NCI-H2029 treated with DMSO at 0.1 percent for 48 hours (cell line): ENCODE data around the gene MYCN.
"Not testable (repeated sequence)": the region's sequence is repeated elsewhere in the genome, so short reads cannot be mapped to it uniquely, and the experiment has no call there.

Source experiments
- DNase-seq: peaks from one replicate; lab custom pipeline; 2025; lab: John Stamatoyannopoulos, UW

The MYCN gene

DNA sequence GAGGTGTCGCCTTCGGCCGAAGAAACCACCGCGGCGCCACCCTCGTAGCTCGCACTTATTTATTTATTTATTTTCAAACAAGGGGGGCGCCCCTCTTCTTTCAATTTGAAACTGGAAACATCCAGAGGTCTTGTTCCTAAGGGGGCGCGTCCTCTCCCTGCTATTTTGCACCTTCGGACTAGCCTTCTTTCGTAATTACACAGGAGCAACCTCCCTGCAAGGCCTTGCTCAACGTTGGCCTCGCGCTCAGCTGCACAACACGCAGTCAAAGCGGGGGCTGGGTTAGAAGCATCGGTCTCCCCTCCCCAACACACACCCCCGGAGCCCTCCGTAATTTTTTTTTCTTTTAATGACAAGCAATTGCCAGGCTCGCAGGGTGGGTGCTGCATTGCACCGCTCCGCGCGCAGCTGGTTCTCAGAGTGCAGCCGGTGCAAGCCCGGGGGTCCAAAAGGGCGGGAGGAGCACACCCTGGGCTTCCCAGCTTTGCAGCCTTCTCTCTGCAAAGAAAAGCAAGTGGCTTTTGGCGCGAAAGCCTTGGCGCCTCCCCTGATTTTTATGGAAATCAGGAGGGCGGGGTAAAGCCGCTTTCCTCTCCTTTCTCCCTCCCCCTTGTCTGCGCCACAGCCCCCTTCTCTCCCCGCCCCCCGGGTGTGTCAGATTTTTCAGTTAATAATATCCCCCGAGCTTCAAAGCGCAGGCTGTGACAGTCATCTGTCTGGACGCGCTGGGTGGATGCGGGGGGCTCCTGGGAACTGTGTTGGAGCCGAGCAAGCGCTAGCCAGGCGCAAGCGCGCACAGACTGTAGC is at the start of gene MYCN:
Gene MYCN, plus strand, starts transcription at position 697 of the 807 bp plus-strand sequence. CDS start 1,515 bp downstream, outside the sequence.
- DNase-seq, result no peak

DNA sequence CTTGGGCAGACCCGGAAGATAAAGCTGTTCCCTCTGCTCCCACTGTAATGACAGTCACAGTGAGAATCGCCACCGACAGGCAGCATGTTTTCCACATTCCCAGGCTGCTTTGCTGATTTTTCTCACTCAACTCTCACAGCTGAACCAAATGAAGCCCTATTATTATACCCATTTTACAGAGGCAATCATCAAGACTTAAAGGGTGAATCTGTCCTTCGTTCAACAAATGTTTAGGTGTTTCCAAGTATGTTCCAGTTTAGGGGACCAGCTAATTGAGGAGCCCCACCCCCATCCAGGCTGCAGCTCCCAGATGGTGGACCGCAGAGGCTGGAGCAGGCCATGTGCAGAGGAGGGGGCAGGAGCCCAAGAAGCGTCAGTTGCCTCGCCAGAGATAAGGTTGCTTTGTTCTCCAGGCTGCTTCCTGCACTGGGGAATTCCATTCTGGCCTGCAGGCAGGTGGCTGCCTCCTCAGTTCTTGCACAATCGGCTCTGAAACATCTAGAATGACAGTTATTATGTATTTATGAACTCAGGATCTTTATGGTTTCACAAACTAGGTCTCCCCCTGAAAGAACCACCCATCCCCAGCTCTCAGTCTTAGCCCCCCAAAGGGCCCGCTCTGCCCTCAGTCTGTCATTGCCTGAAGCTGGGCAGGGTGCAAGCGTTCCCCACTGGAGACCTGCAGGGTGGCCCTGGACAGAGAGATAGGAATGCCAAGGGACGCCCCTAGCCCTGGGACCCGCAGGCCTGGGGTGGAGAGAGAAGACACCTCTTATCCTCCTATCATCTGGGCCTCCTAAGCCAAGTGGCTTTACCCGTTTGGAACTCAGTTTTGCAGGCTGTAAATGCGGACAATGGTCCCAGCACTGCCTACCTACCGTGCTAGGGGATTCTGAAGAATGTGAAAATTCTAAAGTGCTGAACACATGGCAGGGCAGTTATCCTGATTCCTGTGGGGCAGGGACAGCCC is 49.1 kb upstream of the MYCN start:
- no peak for DNase-seq

DNA sequence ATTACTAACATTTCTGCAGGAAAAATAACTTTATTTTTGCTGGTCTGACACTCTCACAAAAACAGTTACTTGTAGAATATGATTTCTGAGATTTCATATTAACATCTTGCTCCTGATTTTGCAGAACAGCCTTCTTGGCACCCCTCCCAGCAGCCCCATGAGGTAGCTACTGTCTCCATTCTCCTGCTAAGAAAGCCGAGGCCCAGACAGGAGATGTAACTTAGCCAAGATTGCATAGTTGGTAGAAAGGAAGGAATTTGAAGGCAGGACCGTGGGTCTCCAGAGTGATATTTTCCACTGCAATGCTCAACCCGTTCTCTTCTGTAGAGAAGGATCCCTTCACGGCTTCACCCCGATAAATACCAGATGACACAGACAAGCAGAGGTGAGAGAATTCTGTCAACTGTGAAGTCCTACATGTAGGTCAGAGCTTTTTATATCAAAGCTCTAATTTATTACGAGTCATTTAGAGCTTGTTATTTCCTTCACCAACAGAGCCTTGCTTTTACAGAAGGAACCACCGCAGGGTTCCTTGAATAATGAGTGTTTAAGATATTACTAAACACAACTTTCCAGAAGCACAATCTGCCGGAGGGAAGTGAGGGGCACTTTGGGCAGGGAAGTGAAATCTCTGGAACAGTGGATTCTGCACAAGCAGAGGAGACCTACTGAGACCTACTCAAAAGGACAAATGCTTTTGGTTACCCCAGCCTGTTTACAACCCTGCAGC is 48.0 kb upstream of the MYCN start:
- DNase-seq, result no peak

GRCh38 chr2:15893085-15893484 is 47.3 kb upstream of the MYCN start:
- no peak for DNase-seq

- no peak for DNase-seq
These were observed 46.5 kb upstream of the MYCN start for GRCh38 chr2:15893689-15894480.

DNA sequence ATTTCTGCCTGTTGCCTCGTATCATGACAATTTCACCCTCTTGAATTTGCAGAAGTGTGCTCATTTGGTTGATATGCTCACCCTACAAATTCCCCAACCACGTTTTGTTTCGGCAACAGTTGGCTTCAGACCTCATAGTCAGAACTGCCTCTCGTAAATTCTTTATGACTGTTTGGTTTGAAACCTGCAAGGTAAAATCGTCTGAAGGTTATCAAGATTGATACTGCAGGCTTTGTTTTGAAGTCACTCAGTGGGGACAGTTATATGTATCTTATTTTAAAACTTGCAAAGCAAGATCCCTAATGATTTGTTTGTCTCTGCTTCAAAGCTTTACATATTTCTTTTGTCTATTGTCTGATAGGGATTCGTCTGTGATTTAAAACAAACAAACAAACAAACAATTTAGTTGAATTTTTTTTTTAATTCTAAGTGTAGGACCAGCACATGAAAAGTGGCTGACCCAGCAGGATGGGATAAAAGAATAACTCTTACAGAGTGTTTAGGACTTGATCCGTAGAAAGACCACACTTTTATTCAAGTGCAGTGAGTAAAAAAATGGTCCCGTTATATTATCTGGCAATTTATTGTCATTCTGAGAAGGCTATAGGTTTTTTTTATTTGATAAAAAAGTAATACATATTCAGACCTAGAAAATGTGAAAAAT is 45.7 kb upstream of the MYCN start:
- DNase-seq, result no peak

GRCh38 chr2:15895615-15896469 is 44.5 kb upstream of the MYCN start:
- no peak for DNase-seq

DNA sequence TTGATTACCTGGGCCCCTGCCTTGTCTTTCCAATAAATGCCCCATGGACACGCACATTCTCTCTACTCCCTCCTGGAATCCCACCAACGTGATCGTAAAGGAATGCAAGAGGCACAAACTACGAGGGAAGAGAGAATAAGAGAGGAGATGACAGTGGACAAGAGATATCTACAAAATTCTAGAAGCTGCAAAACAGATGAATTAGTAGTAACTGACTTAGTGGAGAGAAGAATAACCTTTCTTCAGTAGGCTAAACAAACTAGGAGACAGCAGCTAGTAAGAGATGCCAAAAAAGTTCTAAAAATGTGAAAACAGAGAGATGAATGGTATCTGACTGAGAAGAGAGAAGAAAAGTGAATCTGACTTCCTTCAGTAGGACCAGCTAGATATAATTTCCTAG is 43.5 kb upstream of the MYCN start:
- no peak for DNase-seq

- no peak for DNase-seq
These were observed 42.8 kb upstream of the MYCN start for GRCh38 chr2:15897431-15898098.

GRCh38 chr2:15899327-15899612 is 41.1 kb upstream of the MYCN start:
- no peak for DNase-seq

DNA sequence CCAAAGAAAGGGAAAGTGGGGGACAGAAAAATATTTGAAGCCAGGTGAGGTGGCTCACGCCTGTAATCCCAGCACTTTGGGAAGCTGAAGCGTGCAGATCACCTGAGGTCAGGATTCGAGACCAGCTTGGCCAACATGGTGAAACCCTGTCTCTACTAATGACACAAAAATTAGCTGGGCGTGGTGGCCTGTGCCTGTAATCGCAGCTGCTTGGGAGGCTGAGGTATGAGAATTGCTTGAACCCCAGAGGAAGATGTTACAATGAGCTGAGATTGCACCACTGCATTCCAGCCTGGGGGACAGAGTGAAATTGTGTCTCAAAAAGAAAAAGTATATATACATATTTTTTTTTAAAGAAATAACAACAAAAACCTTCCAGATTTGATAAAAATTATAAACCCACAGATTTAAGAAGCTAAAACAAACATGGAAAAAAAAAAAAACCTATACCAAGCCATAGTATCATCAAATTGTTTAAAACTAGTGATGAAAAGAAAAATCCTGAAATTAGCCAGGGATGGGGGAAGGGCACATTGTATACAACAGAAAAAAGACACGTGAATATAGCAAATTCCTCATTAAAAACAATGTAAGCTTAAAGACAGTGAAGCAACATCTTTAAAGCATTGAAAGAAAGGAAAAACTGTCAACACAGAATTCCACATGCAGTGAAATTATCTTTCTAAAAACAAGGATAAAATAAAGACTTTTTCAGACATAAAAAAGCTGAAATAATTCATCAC is 40.4 kb upstream of the MYCN start:
- DNase-seq, result no peak

DNA sequence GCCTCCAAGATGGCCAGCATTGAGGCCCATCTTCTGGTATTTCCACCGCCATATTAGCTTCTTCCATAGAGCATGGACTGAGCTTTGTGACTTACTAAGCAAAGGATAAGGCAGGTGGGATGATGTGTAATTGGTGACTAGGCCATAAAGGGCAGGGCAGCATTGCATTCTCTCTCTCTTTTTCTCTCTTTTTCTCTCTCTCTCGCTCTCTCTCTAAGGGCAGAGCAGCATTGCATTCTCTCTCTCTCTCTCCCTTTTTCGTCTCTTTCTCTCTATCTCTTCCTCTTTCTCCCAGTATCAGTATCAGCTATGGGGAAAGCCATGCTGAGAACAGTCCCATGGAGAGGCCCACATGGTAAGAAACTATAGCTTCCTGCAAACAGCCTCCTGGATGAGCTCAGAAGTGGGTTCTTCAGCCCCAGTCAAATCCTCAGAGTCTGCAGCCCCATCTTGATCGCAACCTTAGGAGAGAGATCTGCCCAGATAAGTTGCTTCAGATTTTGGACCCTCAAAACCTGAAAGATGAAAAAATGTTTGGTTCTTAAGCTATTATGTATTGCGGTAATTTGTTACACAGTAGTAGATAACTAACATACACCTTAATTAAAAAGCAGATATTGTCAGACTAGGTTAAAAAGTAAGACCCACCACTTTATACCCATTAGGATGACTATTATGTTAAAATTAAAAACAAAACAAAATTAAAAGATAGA is 39.1 kb upstream of the MYCN start:
- no peak for DNase-seq

- DNase-seq, result no peak
These were observed 38.6 kb upstream of the MYCN start for GRCh38 chr2:15901808-15902130.

DNA sequence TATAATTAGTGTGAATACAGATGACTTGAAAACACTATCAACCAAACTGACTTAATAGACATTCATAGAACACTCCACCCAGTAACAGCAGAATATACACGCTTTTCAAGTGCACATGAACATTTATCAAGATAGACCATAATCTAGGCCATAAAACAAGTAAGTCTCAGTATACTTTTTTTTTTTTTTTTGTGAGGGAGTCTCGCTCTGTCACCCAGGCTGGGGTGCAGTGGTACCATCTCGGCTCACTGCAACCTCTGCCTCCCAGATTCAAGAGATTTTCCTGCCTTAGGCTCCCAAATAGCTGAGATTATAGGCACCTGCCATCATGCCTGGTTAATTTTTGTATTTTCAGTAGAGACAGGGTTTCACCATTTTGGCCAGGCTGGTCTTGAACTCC is 36.4 kb upstream of the MYCN start:
- DNase-seq, result not testable (repeated sequence)

DNA sequence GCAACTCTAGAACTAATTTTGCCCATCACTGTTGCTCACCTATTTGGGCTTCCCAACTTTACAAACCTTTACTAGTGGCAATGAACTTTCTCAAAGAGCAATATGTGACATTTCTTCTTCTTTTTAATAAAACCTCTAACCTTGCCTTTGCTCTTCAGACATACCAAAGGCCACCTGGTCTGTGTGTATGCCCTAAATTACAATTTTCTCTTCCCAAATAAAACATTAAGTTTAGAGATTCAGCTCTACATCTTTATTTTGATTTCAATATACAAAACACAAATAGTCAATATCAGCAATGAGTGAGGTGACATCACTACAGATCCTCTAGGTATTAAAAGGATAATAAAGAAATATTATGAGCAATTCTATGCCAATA is 35.1 kb upstream of the MYCN start:
- no peak for DNase-seq

DNA sequence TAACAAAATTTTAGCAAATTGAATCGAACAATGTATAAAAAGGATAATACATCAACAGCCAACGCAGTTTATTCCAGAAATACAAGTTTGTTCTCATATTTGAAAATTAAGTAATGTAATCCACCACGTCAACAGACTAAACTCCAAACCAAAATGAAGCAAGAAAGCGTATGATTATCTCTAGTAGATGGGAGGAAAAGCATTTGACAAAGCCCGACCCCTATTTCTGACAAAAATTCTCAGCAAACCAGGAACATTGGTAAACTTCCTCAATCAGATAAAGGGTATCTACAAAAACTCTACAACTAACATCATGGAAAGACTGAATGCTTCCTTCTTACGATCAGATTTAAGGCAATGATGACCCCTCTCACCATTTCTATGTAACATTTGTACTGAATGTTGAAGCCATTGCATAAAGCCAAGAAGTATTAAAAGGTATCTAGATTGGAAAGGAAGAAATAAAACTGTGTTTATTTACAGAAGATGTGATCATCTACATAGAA is 34.3 kb upstream of the MYCN start:
- no peak for DNase-seq

- no peak for DNase-seq
These were observed 33.6 kb upstream of the MYCN start for GRCh38 chr2:15906778-15907177.
